Heart left ventricle (tissue), 16 donors: Measurements from ENCODE around the gene UBE2I. TPM values are rescaled to one million over a fixed set of nuclear protein-coding genes. Genes with fewer than 3 reads are reported as not detected.

Experiments used
- ATAC-seq, 4 donors: fragments of 200-7000 bp; cut with Tn5 transposase; one replicate each; pipeline ENCODE4 v1.9.1; 2020 to 2022; ENCODE audit warnings: moderate library complexity in 4 of 4, mild to moderate bottlenecking in 3 of 4, moderate number of reproducible peaks in 1 of 4
- DNase-seq, 5 donors: peaks; one replicate each; pipeline ENCODE4 v3.0.0-alpha.2; 2020
- H3K27ac ChIP-seq, 12 donors: fragments of 200-600 bp; sonication (generic) in 4 of 12; one replicate each; pipeline versions ENCODE4 v1.5.0 to v1.8.0; 2016 to 2022; ENCODE audit warnings: mild to moderate bottlenecking in 2 of 12
- H3K27me3 ChIP-seq, 9 donors: fragments of 200-600 bp; sonication (generic) in 2 of 9; one replicate each; pipeline versions ENCODE4 v1.5.1 to v1.8.0; 2016 to 2022; ENCODE audit warnings: mild to moderate bottlenecking in 3 of 9
- H3K36me3 ChIP-seq, 9 donors: fragments of 200-600 bp; sonication (generic) in 2 of 9; one replicate each; pipeline versions ENCODE4 v1.5.0 to v1.8.0; 2018 to 2022; ENCODE audit warnings: mild to moderate bottlenecking in 2 of 9
- H3K4me1 ChIP-seq, 12 donors: fragments of 200-600 bp; sonication (generic) in 4 of 12; one replicate each; pipeline versions ENCODE4 v1.5.0 to v1.8.0; 2016 to 2022; ENCODE audit warnings: mild to moderate bottlenecking in 3 of 12
- H3K4me3 ChIP-seq, 12 donors: fragments of 200-600 bp; sonication (generic) in 4 of 12; one replicate each; pipeline versions ENCODE4 v1.5.0 to v1.8.0; 2017 to 2022; ENCODE audit warnings: mild to moderate bottlenecking in 9 of 12, moderate library complexity in 4 of 12
- H3K9me3 ChIP-seq, 12 donors: fragments of 200-600 bp; sonication (generic) in 4 of 12; one replicate each; pipeline versions ENCODE4 v1.5.0 to v1.8.0; 2016 to 2022; ENCODE audit warnings: mild to moderate bottlenecking in 1 of 12
- POLR2A ChIP-seq, 2 donors: fragments of 450-650 bp; IDR thresholded peaks; one replicate each; pipeline ENCODE4 v1.6.1; 2017; ENCODE audit warnings: antibody characterized with exemption in 2 of 2, mild to moderate bottlenecking in 2 of 2, moderate library complexity in 2 of 2
- WGBS, 4 donors: extraction: QIAGEN DNeasy Blood & Tissue Kit in 2 of 4; methylation state at CpG; one replicate each; pipeline versions ENCODE4 v1.1.5 to v1.1.7; 2013 to 2018; 5-methylcytosine and 5-hydroxymethylcytosine counted together
- intact Hi-C, 10 donors: fragments of 100-400 bp; cut with DNase I; formaldehyde crosslinking; loops; one replicate each; pipeline versions ENCODE4 v1.11.1 to v1.14.2; 2022
- polyA plus RNA-seq, 2 donors: library from polyadenylated mRNA; stranded (reverse); fragments of 200-250 nt; gene quantifications; one replicate each; pipeline ENCODE4 v1.2.3, GENCODE V29; 2013
- total RNA-seq, 9 donors: library from RNA; depleted of rRNA in 2 of 9; stranded (reverse); fragments of >200 nt in 2 of 9; fragmentation: NEBNext Ultra II Directional in 3 of 9; extraction: Animal tissue kit (Norgen Biotek cat#: 25700) in 3 of 9; gene quantifications; one replicate each; pipeline versions ENCODE4 v1.1.0 to v1.2.4, GENCODE V29; 2016 to 2023
- TF ChIP-seq, protein P1 (sequence below), 12 donors: fragments of 200-600 bp; sonication (generic) in 4 of 12; IDR thresholded peaks; one replicate each; pipeline versions ENCODE4 v1.5.0 to v1.8.0; 2018 to 2022; ENCODE audit warnings: antibody characterized with exemption in 12 of 12, mild to moderate bottlenecking in 5 of 12
- donor health status: ischemic (EF 13 %, LVEDD 7.1; RV severe dilation, severe dysfunction).
- donor health status: healthy with polysubstance abuse.
- donor health status: DM: no; HTN: yes; CAD: no.
- donor health status: DM: no; HTN: no; CAD: no.
- donor health status: ischemic (EF 25% LVEDD 6.9; RV normal size, moderate dysfunction).
- donor health status: ischemic (EF 25% LVEDD 5.7; RV mildly dilated, moderate dysfunction).
- donor health status: healthy.
- donor health status: DM: yes; HTN: yes; CAD: no.
- donor health status: ischemic (EF 35%, LVEDD 5.7; RV mildly dilated, moderate dysfunction).
- donor health status: nonischemic (EF 11% LVEDD 7.7; RV severe dilation, severe dysfunction).
- donor health status: DM: yes; HTN: yes; CAD: no.
- donor health status: PGD.
- donor health status: ischemic (EF 29% LVEDD 5.4; RV normal size, mild dysfunction).
- donor health status: nonischemic (EF 23%, LVEDD 6.1; RV moderate dilation, normal function).

UBE2I gene
- total and polyA plus RNA-seq, 11 donors = 59.3 to 105 (median 82.5) TPM

DNA sequence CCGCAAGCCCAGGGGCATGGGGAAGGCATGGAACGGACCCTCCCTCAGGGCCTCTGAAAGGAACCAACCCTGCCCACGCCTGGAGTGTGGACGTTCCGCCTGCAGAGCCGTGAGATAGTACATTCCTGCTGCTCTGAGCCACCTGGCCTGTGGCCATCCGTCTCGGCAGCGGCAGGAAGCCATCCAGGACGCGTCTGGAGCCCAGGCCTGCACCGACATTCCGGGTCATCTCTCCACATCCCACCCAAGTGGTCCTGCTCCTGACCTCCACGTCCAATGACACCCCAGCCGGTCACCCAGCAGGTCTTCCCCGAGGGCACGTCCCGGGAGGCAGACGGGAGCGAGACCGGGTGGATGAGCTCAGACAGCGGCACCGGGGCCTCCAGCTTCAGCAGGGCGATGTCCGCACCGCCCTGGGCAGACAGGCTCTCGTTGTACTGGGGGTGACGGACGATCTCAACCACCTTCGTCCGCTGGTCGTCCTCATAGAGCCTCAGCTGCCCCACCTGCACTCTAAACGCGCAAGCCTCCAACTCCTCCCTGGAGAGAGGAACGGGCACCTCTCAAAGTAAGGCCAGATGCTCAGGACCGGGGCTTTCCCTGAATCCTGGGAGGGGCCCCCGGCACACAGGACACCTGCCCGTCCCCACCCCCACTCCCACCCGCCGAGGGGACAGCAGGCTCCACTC is 21.3 kb upstream of the UBE2I start:
- DNase-seq = peak in 2 of 5 donors; percentile 44 to 74
- no peak overlapping the region for H3K27ac ChIP-seq
- no peaks in the 10 kb centered on the region for H3K9me3 ChIP-seq
- no peak for TF ChIP-seq POLR2A (IDR thresholded peaks at IDR 0.05)
- TF ChIP-seq, protein P1, sequence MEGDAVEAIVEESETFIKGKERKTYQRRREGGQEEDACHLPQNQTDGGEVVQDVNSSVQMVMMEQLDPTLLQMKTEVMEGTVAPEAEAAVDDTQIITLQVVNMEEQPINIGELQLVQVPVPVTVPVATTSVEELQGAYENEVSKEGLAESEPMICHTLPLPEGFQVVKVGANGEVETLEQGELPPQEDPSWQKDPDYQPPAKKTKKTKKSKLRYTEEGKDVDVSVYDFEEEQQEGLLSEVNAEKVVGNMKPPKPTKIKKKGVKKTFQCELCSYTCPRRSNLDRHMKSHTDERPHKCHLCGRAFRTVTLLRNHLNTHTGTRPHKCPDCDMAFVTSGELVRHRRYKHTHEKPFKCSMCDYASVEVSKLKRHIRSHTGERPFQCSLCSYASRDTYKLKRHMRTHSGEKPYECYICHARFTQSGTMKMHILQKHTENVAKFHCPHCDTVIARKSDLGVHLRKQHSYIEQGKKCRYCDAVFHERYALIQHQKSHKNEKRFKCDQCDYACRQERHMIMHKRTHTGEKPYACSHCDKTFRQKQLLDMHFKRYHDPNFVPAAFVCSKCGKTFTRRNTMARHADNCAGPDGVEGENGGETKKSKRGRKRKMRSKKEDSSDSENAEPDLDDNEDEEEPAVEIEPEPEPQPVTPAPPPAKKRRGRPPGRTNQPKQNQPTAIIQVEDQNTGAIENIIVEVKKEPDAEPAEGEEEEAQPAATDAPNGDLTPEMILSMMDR (IDR thresholded peaks at IDR 0.05) = no peak
- H3K4me1 ChIP-seq = peaks cover 0 to 8% (median 0%) of the 10 kb centered on the region in 12 donors
- WGBS, 4 donors = 42 to 57% (median 53%) methylated on average over 24 to 40 of the region's 40 CpGs
- peaks cover 10 to 74% (median 43%) of the 10 kb centered on the region in 9 donors for H3K27me3 ChIP-seq
- H3K4me3 ChIP-seq = no peak overlapping the region
- H3K36me3 ChIP-seq = no peaks in the 10 kb centered on the region
- intact Hi-C loops = no loop called here
- peak; percentile 20 to 64 (median 42) for ATAC-seq

DNA sequence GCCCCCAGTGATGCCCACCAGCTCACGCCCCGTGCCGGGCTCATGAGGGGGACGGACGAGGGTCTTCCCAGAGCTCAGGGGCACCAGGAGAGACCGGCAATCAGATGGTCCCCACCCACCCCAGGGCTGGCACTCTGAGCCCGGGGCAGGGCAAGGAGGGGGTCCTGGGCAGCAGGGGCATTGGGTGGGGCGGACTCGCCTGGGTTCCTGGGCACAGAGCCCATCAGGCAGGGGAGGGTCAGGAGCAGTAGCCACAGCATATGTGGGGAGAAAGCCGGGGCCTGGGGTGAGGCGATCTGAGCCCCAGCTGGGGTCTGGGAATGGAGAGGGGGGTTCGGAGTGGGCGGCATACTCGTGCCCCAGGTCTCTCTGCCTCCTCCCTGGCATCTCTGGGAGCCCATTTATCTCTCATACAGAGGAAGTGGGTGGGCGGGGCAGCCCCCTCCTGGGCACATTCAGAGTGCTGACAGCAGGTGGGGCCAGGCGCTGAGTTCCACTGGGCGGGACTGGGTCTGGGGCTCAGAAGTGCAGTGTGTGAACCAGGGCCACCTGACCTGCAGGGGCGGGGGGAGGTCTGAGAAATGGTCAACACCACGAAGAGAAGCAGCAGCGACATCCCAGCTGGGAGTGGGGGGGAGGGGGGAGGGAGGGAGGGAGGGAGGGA is 20.5 kb upstream of the UBE2I start:
- intact Hi-C loops = no loop called here
- H3K27me3 ChIP-seq = peaks cover 10 to 77% (median 43%) of the 10 kb centered on the region in 9 donors
- ATAC-seq = no peak

DNA sequence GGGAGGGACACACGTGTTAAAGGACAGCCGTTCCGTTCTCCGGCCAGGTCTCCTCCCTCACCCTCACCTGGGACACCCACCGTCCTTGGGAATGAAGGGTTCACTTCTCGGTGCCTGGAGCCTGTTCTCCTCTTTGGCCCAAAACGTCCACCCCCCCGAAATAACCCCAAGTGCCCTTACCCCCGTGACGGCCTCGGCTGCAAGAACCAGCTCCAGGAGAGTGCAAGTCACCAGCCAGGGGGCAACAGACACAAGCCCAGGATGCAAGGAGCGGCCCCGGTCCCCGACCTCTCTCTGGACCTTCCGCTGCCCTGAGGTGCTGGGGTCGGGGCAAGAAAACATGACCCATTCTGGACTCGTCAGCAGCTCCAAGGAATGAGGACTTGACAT is 20.0 kb upstream of the UBE2I start:
- Histone ChIP-seq H3K4me1 (peaks cover 0 to 8% (median 0%) of the 10 kb centered on the region in 12 donors), H3K4me3 (no peak overlapping the region), H3K9me3 (no peaks in the 10 kb centered on the region), H3K27ac (no peak overlapping the region), H3K36me3 (no peaks in the 10 kb centered on the region), H3K27me3 (peaks cover 10 to 73% (median 43%) of the 10 kb centered on the region in 9 donors)
- ATAC-seq = no peak
- TF ChIP-seq, protein P1 (IDR thresholded peaks at IDR 0.05) = no peak
- no peak for TF ChIP-seq POLR2A (IDR thresholded peaks at IDR 0.05)
- WGBS, 4 donors = 8 to 19% (median 9%) methylated on average over 14 to 17 of the region's 17 CpGs
- no peak for DNase-seq
- intact Hi-C loops = no loop called here

More for the DNA sequence above, 20.5 kb upstream of the UBE2I start:
- TF ChIP-seq, protein P1 (IDR thresholded peaks at IDR 0.05) = no peak
- no peak for TF ChIP-seq POLR2A (IDR thresholded peaks at IDR 0.05)
- Histone ChIP-seq H3K4me3 (no peak overlapping the region), H3K36me3 (no peaks in the 10 kb centered on the region), H3K27ac (no peak overlapping the region), H3K9me3 (no peaks in the 10 kb centered on the region), H3K4me1 (peaks cover 0 to 8% (median 0%) of the 10 kb centered on the region in 12 donors)
- WGBS, 4 donors = 29 to 35% (median 34%) methylated on average over 6 to 20 of the region's 20 CpGs
- DNase-seq = no peak

DNA sequence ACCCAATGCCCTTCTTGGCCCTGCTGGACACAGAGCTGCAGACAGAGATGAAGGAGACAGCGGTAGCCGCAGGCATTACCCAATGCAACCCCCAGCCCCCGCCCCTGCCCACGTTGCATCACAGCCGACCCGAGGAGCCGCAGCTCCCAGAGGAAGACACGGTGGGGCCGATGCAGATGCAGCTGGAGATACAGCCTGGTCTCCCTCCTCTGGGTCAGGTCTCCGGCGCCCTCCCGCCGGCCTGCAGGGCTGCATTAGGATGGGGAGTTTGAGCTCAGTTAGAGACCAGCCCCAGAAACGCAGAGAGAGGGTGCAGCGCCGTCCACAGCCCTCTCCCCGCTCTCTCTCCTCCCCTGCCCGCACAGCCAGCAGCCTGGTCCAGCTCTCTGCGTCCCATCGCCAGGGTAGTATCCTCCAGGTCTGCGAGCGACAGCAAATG is 19.4 kb upstream of the UBE2I start:
- no peak for DNase-seq
- no peak overlapping the region for H3K27ac ChIP-seq
- TF ChIP-seq, protein P1 (IDR thresholded peaks at IDR 0.05) = no peak
- no peak for TF ChIP-seq POLR2A (IDR thresholded peaks at IDR 0.05)
- peaks cover 10 to 74% (median 43%) of the 10 kb centered on the region in 9 donors for H3K27me3 ChIP-seq
- H3K4me1 ChIP-seq = peaks cover 0 to 8% (median 0%) of the 10 kb centered on the region in 12 donors
- ATAC-seq = no peak
- no peaks in the 10 kb centered on the region for H3K9me3 ChIP-seq
- no peaks in the 10 kb centered on the region for H3K36me3 ChIP-seq
- intact Hi-C loops = no loop called here
- WGBS, 4 donors = 20 to 81% (median 34%) methylated on average over 4 to 22 of the region's 22 CpGs
- no peak overlapping the region for H3K4me3 ChIP-seq
